K562 (cell line): ENCODE results near the gene MAD1L1. TPM values are rescaled to one million over a fixed set of nuclear protein-coding genes. Genes with fewer than 3 reads are reported as not detected.

Experiments
- ATF7 ChIP-seq: fragments of 450-650 bp; IDR thresholded peaks from 2 replicates; pipeline ENCODE4 v1.7.1; 2014; ENCODE audit warnings: mild to moderate bottlenecking, moderate library complexity
- NCOA1 ChIP-seq: fragments of 450-650 bp; IDR thresholded peaks from 2 replicates; pipeline ENCODE4 v1.6.1; 2016; ENCODE audit warnings: low read depth
- NONO ChIP-seq, 2 experiments: fragments of 200-400 bp in 1 of 2; fragments of 450-650 bp in 1 of 2; formaldehyde crosslinking in 1 of 2; IDR thresholded peaks; 2 replicates each; pipeline ENCODE4 v1.6.1; 2017; ENCODE audit warnings: low read depth in 2 of 2, mild to moderate bottlenecking in 2 of 2, moderate library complexity in 2 of 2, low read length in 1 of 2
- PTRF ChIP-seq: fragments of 450-650 bp; IDR thresholded peaks from 2 replicates; pipeline ENCODE4 v1.6.1; 2016; ENCODE audit warnings: mild to moderate bottlenecking, missing genetic modification characterization, missing compliant biosample characterization
- RFX1 ChIP-seq: fragments of 450-650 bp; IDR thresholded peaks from 2 replicates; pipeline ENCODE4 v1.6.1; 2016; ENCODE audit warnings: mild to moderate bottlenecking, moderate library complexity
- ZBTB40 ChIP-seq, 2 experiments: fragments of 450-650 bp in 1 of 2; sonication (generic) in 1 of 2; formaldehyde crosslinking in 1 of 2; IDR thresholded peaks; 2 replicates each; pipeline versions ENCODE4 v1.7.1 to v1.9.0; 2016 to 2022; ENCODE audit warnings: inconsistent platforms in 1 of 2, mild to moderate bottlenecking in 1 of 2, missing genetic modification reagents in 1 of 2
- ZC3H11A ChIP-seq: IDR thresholded peaks from 2 replicates; pipeline ENCODE4 v1.6.1; 2012; ENCODE audit warnings: low read depth, low read length, improper control_type of control experiment
- ZFP30 ChIP-seq: fragments of 250-450 bp; sonication (Bioruptor Pico); IDR thresholded peaks from 2 replicates; pipeline ENCODE4 v1.8.0; 2022; ENCODE audit warnings: moderate library complexity, mild to moderate bottlenecking, inconsistent platforms, borderline replicate concordance
- ZNF347 ChIP-seq: fragments of 450-650 bp; formaldehyde crosslinking; IDR thresholded peaks from 2 replicates; pipeline ENCODE4 v1.4.0; 2020; ENCODE audit warnings: low read depth, mild to moderate bottlenecking, moderate library complexity
- ZNF431 ChIP-seq: sonication (generic); formaldehyde crosslinking; IDR thresholded peaks from 2 replicates; pipeline ENCODE4 v1.8.0; 2022; ENCODE audit warnings: mild to moderate bottlenecking, missing genetic modification reagents
- ZNF77 ChIP-seq: fragments of 250-450 bp; sonication (Bioruptor Pico); IDR thresholded peaks from 2 replicates; pipeline ENCODE4 v1.5.0; 2020
- polyA plus RNA-seq, 8 experiments: library from polyadenylated mRNA; depleted of rRNA in 4 of 8; stranded (reverse) in 5 of 8; unstranded in 3 of 8; fragments of >200 nt; fragmentation: Nextera tagmentation in 2 of 8; fragmentation: Illumina TruSeq in 1 of 8; extraction: Ambion mirVana in 2 of 8; extraction: Trizol in 1 of 8; gene quantifications; 2 replicates each; pipeline versions ENCODE4 v1.2.1 to v1.2.3, GENCODE V29; 2011 to 2014; ENCODE audit warnings: inconsistent platforms in 1 of 8, missing spikeins in 1 of 8
- total RNA-seq, 7 experiments: library from RNA; depleted of rRNA in 6 of 7; stranded (reverse); fragments of >200 nt in 6 of 7; fragmentation: Illumina TruSeq in 2 of 7; extraction: Trizol in 2 of 7; gene quantifications; 2 replicates each; pipeline versions ENCODE4 v1.2.1 to v1.2.3, GENCODE V29; 2011 to 2021; ENCODE audit warnings: low replicate concordance in 1 of 7
- TF ChIP-seq, protein P1 (sequence below): fragments of 250-450 bp; sonication (Bioruptor Pico); IDR thresholded peaks from 2 replicates; pipeline ENCODE4 v1.4.0; 2020

Gene MAD1L1
- total and polyA plus RNA-seq, 9 of the 15 experiments (the other 6 are each of a cell fraction or from before 2014, with no cell fraction given), result 1.7 to 89.7 (median 18.0) TPM

DNA sequence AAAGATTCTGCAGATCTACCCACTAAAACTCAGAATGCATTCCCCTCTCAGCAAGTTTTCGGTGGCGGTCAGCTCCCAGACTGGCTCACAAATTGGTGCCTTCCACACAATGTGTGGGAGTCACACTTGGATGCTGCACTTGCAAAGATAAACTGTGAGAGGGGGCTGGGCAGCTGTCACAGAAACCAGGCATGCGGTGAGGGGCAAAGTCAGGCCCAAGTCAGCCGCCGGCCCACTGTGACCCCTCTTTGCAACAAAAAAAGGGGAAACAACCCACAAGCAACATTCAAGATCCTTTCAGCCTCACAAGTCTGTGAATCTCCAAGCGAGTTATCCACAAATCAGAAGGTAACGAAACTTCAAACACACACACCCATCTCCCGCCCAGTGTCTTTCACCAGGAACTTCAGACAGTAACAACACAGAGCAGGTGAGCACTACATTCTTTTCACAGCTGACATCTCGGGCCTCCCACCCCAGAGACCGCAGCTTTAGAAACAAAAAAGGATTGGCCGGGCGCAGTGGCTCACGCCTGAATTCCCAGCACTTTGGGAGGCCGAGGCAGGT is 49.5 kb upstream of the MAD1L1 start (continued):
- no peak for TF ChIP-seq ZBTB40 (IDR thresholded peaks at IDR 0.05)
- TF ChIP-seq ZBTB40 (CRISPR knock-in tag; IDR thresholded peaks at IDR 0.05), result no peak
- TF ChIP-seq ZNF347 (CRISPR knock-in tag), result no peak
- TF ChIP-seq, protein P1, sequence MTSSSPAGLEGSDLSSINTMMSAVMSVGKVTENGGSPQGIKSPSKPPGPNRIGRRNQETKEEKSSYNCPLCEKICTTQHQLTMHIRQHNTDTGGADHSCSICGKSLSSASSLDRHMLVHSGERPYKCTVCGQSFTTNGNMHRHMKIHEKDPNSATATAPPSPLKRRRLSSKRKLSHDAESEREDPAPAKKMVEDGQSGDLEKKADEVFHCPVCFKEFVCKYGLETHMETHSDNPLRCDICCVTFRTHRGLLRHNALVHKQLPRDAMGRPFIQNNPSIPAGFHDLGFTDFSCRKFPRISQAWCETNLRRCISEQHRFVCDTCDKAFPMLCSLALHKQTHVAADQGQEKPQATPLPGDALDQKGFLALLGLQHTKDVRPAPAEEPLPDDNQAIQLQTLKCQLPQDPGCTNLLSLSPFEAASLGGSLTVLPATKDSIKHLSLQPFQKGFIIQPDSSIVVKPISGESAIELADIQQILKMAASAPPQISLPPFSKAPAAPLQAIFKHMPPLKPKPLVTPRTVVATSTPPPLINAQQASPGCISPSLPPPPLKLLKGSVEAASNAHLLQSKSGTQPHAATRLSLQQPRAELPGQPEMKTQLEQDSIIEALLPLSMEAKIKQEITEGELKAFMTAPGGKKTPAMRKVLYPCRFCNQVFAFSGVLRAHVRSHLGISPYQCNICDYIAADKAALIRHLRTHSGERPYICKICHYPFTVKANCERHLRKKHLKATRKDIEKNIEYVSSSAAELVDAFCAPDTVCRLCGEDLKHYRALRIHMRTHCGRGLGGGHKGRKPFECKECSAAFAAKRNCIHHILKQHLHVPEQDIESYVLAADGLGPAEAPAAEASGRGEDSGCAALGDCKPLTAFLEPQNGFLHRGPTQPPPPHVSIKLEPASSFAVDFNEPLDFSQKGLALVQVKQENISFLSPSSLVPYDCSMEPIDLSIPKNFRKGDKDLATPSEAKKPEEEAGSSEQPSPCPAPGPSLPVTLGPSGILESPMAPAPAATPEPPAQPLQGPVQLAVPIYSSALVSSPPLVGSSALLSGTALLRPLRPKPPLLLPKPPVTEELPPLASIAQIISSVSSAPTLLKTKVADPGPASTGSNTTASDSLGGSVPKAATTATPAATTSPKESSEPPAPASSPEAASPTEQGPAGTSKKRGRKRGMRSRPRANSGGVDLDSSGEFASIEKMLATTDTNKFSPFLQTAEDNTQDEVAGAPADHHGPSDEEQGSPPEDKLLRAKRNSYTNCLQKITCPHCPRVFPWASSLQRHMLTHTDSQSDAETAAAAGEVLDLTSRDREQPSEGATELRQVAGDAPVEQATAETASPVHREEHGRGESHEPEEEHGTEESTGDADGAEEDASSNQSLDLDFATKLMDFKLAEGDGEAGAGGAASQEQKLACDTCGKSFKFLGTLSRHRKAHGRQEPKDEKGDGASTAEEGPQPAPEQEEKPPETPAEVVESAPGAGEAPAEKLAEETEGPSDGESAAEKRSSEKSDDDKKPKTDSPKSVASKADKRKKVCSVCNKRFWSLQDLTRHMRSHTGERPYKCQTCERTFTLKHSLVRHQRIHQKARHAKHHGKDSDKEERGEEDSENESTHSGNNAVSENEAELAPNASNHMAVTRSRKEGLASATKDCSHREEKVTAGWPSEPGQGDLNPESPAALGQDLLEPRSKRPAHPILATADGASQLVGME (CRISPR knock-in tag), result no peak
- TF ChIP-seq ZC3H11A, result no peak
- TF ChIP-seq RFX1, result no peak
- no peak for TF ChIP-seq ZNF431 (CRISPR knock-in tag)
- TF ChIP-seq NONO (IDR thresholded peaks at IDR 0.05; ENCODE audit: low read depth in 2 of 2, low read length in 1 of 2), result no peak
- TF ChIP-seq NCOA1, result no peak
- no peak for TF ChIP-seq PTRF (tag)
- TF ChIP-seq ATF7, result no peak
- TF ChIP-seq ZNF77, result no peak
- no peak for TF ChIP-seq ZFP30 (CRISPR knock-in tag)
